ENCODE data around the gene DNAAF5. TPM values are rescaled to one million over a fixed set of nuclear protein-coding genes. Genes with fewer than 3 reads are reported as not detected.

DNAAF5 gene
- total RNA-seq, 2 experiments from 2014 or later: 42.6 to 58.5 TPM

DNA sequence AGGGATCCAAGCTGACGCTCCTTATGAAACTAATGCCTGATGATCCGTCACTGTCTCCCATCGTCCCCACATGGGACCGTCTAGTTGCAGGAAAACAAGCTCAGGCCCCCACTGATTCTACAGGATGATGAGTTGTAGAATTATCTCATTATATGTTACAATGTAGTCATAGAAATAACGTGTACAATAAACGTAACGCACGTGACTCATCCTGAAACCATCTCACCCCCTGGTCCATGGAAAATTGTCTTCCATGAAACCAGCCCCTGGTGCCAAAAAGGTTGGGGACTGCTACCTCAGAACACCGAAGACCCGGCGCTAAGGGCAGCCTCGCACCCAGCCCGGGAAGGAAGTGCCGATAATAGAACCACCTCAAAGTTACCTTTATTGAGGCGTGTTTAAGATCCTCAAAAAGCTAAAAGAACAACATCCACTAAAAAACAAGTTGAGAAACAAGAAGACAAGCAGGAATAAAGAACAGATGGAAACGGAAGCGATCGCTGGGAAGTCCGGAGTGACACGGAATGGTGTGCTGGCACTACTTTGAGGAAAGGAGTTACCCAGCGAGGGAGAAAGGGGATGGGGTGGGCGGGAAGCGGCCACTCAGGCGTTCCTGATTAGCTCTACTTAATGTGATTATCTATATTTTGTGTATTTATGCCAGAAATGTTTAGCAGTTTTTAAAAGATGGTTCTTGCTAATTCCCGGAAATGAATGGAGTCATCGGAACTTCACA, 50.7 kb downstream of the DNAAF5 start:
- Histone ChIP-seq H3K27ac (ENCODE audit: low read depth, low read length, poor library complexity, severe bottlenecking) (no peak overlapping the region), H3K4me1 (ENCODE audit: insufficient read depth, low read length, poor library complexity, severe bottlenecking) (no peaks in the 10 kb centered on the region), H3K36me3 (ENCODE audit: insufficient read depth, low read length) (peaks cover 93% of the 10 kb centered on the region), H2AFZ (ENCODE audit: low read length) (no peak overlapping the region), H4K20me1 (ENCODE audit: insufficient read depth, low read length) (no peaks in the 10 kb centered on the region), H3K9me3 (ENCODE audit: low read length) (no peaks in the 10 kb centered on the region), H3K9me2 (ENCODE audit: insufficient read depth, low read length) (no peaks in the 10 kb centered on the region), H3K4me3 (ENCODE audit: low read depth, low read length, poor library complexity, severe bottlenecking) (no peak overlapping the region), H3K79me2 (ENCODE audit: insufficient read depth, low read depth, low read length) (no peaks in the 10 kb centered on the region), H3K4me2 (ENCODE audit: low read length) (no peak overlapping the region)
- TF ChIP-seq, protein P1, sequence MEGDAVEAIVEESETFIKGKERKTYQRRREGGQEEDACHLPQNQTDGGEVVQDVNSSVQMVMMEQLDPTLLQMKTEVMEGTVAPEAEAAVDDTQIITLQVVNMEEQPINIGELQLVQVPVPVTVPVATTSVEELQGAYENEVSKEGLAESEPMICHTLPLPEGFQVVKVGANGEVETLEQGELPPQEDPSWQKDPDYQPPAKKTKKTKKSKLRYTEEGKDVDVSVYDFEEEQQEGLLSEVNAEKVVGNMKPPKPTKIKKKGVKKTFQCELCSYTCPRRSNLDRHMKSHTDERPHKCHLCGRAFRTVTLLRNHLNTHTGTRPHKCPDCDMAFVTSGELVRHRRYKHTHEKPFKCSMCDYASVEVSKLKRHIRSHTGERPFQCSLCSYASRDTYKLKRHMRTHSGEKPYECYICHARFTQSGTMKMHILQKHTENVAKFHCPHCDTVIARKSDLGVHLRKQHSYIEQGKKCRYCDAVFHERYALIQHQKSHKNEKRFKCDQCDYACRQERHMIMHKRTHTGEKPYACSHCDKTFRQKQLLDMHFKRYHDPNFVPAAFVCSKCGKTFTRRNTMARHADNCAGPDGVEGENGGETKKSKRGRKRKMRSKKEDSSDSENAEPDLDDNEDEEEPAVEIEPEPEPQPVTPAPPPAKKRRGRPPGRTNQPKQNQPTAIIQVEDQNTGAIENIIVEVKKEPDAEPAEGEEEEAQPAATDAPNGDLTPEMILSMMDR (conservative IDR thresholded peaks at IDR 0.05; ENCODE audit: low read length): no peak
- TF ChIP-seq EZH2phosphoT487 (IDR thresholded peaks at IDR 0.05; ENCODE audit: borderline replicate concordance, low read depth, low read length): no peak
- POLR2A ChIA-PET: no interaction called here
- intact Hi-C loops (cut with micrococcal nuclease; ENCODE audit: unreplicated experiment): no loop called here
- CTCF ChIA-PET (ENCODE audit: unreplicated experiment): no interaction called here
- no peak for DNase-seq (ENCODE audit: low spot score)
- no TSS peak for BruUV-seq (replicated peaks)

DNA sequence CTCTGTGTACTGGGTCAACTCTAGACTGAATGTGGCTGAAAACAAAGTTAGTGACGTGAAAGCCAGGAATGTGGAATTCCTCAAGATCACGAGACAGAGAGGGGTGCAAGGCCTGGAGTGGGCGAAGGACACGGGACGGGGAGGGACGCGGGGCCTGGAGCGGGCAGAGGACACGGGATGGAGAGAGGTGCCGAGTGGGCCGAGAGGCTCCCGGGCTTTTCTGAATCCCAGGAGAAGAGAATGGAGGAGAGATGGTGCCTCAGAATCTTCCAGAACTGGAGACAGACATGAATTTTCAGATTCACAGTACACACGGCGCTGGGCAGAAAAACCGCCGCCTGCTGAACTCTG, 51.2 kb downstream of the DNAAF5 start:
- CTCF ChIA-PET (ENCODE audit: unreplicated experiment): no interaction called here
- H3K4me2 ChIP-seq (ENCODE audit: low read length): no peak overlapping the region
- intact Hi-C loops (cut with micrococcal nuclease; ENCODE audit: unreplicated experiment): no loop called here
- no peaks in the 10 kb centered on the region for H3K9me2 ChIP-seq (ENCODE audit: insufficient read depth, low read length)
- no peaks in the 10 kb centered on the region for H3K79me2 ChIP-seq (ENCODE audit: insufficient read depth, low read depth, low read length)
- H3K4me1 ChIP-seq (ENCODE audit: insufficient read depth, low read length, poor library complexity, severe bottlenecking): no peaks in the 10 kb centered on the region
- peaks cover 93% of the 10 kb centered on the region for H3K36me3 ChIP-seq (ENCODE audit: insufficient read depth, low read length)
- no TSS peak for BruUV-seq (replicated peaks)
- H3K9me3 ChIP-seq (ENCODE audit: low read length): no peaks in the 10 kb centered on the region
- DNase-seq (ENCODE audit: low spot score): no peak
- no peak overlapping the region for H3K4me3 ChIP-seq (ENCODE audit: low read depth, low read length, poor library complexity, severe bottlenecking)
- TF ChIP-seq EZH2phosphoT487 (IDR thresholded peaks at IDR 0.05; ENCODE audit: borderline replicate concordance, low read depth, low read length): no peak
- TF ChIP-seq, protein P1 (conservative IDR thresholded peaks at IDR 0.05; ENCODE audit: low read length): no peak
- H4K20me1 ChIP-seq (ENCODE audit: insufficient read depth, low read length): no peaks in the 10 kb centered on the region
- H2AFZ ChIP-seq (ENCODE audit: low read length): no peak overlapping the region
- H3K27ac ChIP-seq (ENCODE audit: low read depth, low read length, poor library complexity, severe bottlenecking): no peak overlapping the region
- POLR2A ChIA-PET: no interaction called here

DNA sequence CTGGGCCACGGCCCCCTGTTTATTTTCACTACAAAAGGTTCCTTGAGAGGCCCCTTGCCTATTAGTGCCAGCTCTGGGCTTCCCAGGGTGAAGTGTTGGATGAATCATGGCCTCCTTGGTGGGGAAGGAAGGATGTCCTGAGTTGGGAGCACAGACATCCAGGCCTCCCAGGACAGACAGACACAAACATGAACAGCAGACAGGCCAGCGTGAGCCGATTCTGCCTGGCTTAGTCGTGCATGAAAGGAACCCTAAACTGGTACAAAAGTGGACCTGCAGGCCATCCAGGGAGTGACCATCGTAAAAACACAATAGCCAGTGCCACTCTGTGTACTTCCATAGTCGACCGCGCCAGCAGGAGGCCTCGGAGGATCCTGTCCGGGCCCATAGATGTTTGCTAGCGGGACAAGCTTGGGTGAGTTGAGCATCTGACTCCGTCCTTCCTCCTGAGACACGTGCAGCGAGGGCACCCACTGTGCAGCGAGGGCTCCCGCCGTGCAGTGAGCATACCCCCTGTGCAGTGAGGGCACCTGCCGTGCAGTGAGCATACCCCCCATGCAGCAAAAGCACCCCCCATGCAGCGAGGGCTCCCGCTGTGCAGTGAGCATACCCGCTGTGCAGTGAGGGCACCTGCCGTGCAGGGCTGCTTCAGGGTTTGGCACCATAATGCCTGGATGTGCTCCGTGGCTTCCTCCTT, 51.9 kb downstream of the DNAAF5 start:
- Histone ChIP-seq H3K4me2 (ENCODE audit: low read length) (no peak overlapping the region), H2AFZ (ENCODE audit: low read length) (no peak overlapping the region), H3K9me3 (ENCODE audit: low read length) (no peaks in the 10 kb centered on the region), H3K4me3 (ENCODE audit: low read depth, low read length, poor library complexity, severe bottlenecking) (no peak overlapping the region), H3K36me3 (ENCODE audit: insufficient read depth, low read length) (peaks cover 93% of the 10 kb centered on the region), H3K27ac (ENCODE audit: low read depth, low read length, poor library complexity, severe bottlenecking) (no peak overlapping the region), H3K9me2 (ENCODE audit: insufficient read depth, low read length) (no peaks in the 10 kb centered on the region), H4K20me1 (ENCODE audit: insufficient read depth, low read length) (no peaks in the 10 kb centered on the region), H3K4me1 (ENCODE audit: insufficient read depth, low read length, poor library complexity, severe bottlenecking) (no peaks in the 10 kb centered on the region), H3K79me2 (ENCODE audit: insufficient read depth, low read depth, low read length) (no peaks in the 10 kb centered on the region)
- BruUV-seq (replicated peaks): no TSS peak
- CTCF ChIA-PET (ENCODE audit: unreplicated experiment): no interaction called here
- POLR2A ChIA-PET: no interaction called here
- no peak for DNase-seq (ENCODE audit: low spot score)
- TF ChIP-seq EZH2phosphoT487 (IDR thresholded peaks at IDR 0.05; ENCODE audit: borderline replicate concordance, low read depth, low read length): no peak
- TF ChIP-seq, protein P1 (conservative IDR thresholded peaks at IDR 0.05; ENCODE audit: low read length): no peak
- intact Hi-C loops (cut with micrococcal nuclease; ENCODE audit: unreplicated experiment): no loop called here
